ENCODE measurements around the gene KLHL34. TPM values are rescaled to one million over a fixed set of nuclear protein-coding genes. Genes with fewer than 3 reads are reported as not detected.

The KLHL34 gene
- total RNA-seq, 1 donor from 2014 or later = not detected

DNA sequence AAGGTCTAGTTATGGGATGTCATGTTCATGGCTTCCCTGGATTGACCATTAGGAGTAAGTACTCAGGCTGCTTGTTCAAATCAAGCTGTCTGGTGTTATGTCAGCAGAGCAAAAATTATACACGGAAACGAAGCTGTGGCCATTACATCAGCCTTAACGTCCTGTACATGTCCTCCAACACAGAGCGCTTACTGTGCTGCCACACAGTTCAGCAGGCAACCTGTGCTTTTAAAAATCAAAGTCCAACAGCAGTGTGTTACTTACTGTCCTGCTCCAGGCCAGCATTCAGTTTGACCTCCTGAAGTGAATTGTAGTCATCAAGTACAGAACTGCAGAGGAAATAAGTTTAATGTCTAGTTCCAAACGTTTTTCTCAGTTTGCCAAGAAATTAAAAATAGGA lies 46.0 kb downstream of the KLHL34 start:
- no peak for DNase-seq (ENCODE audit: extremely low spot score, unreplicated experiment)
- TF ChIP-seq, protein P1, sequence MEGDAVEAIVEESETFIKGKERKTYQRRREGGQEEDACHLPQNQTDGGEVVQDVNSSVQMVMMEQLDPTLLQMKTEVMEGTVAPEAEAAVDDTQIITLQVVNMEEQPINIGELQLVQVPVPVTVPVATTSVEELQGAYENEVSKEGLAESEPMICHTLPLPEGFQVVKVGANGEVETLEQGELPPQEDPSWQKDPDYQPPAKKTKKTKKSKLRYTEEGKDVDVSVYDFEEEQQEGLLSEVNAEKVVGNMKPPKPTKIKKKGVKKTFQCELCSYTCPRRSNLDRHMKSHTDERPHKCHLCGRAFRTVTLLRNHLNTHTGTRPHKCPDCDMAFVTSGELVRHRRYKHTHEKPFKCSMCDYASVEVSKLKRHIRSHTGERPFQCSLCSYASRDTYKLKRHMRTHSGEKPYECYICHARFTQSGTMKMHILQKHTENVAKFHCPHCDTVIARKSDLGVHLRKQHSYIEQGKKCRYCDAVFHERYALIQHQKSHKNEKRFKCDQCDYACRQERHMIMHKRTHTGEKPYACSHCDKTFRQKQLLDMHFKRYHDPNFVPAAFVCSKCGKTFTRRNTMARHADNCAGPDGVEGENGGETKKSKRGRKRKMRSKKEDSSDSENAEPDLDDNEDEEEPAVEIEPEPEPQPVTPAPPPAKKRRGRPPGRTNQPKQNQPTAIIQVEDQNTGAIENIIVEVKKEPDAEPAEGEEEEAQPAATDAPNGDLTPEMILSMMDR (conservative IDR thresholded peaks at IDR 0.05) = no peak
- Mint-ChIP-seq H3K27me3 (no peaks in the 10 kb centered on the region), H3K4me1 (ENCODE audit: unreplicated experiment) (peaks cover 4% of the 10 kb centered on the region), H3K9me3 (no peaks in the 10 kb centered on the region), H3K36me3 (no peaks in the 10 kb centered on the region), H3K4me3 (no peak overlapping the region), H3K27ac (no peak overlapping the region)

DNA sequence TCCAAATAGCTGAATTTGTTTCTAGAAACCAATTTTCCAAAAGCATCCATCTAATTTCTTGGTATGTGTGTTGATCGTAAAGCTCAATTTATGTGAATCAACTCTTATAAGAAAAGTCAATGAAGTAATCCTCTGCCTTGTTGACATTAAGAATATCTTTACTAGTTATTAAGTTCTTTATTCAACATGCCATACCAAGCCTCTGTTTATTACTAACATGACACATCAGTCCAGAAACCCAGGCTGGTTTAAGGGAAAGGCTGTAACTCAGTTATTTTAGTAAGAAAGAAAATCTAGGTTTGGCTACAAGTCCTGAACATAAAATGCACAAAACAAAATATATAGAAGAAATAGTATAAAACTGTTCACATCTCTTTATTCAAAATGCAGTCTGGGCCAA lies 48.0 kb downstream of the KLHL34 start:
- Mint-ChIP-seq H3K9me3 (no peaks in the 10 kb centered on the region), H3K4me3 (no peak overlapping the region), H3K27ac (no peak overlapping the region), H3K36me3 (no peaks in the 10 kb centered on the region), H3K27me3 (no peaks in the 10 kb centered on the region), H3K4me1 (ENCODE audit: unreplicated experiment) (peaks cover 4% of the 10 kb centered on the region)
- TF ChIP-seq, protein P1 (conservative IDR thresholded peaks at IDR 0.05) = no peak
- DNase-seq (ENCODE audit: extremely low spot score, unreplicated experiment) = no peak

DNA sequence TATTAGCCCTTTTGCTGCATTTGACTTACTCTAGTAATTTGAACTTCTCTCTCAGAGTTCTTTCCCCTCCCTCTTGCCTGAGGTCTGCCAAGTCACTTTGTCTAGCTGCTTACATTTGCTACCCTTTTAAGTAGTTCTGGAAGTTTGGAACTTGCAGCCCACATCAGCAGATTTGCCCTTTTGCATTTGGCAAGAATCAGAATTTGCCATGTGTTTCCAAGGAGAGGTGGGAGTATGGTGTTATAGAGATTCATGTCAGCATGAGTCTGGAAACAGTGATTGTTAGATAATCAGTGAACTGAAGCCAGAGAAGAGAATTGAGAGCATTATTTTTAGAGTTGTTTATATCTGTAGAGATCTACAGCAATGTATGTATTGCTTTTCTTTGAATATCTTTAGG lies 52.1 kb downstream of the KLHL34 start:
- Mint-ChIP-seq H3K36me3 (no peaks in the 10 kb centered on the region), H3K4me1 (ENCODE audit: unreplicated experiment) (peaks cover 4% of the 10 kb centered on the region), H3K27me3 (no peaks in the 10 kb centered on the region), H3K4me3 (no peak overlapping the region), H3K27ac (no peak overlapping the region), H3K9me3 (no peaks in the 10 kb centered on the region)
- DNase-seq (ENCODE audit: extremely low spot score, unreplicated experiment) = no peak
- TF ChIP-seq, protein P1 (conservative IDR thresholded peaks at IDR 0.05) = no peak

Other genes with a start within 250 kb of the KLHL34 start
- 0.95 and 2.8 TPM in 2 replicates for gene SMPX, start 99.8 kb upstream of the KLHL34 start, total RNA-seq (ENCODE audit: low replicate concordance)
- 19.8 and 21.8 TPM in 2 replicates for gene MBTPS2, start 181.3 kb upstream of the KLHL34 start, total RNA-seq (ENCODE audit: low replicate concordance)
- gene YY2, start 197.7 kb upstream of the KLHL34 start, total RNA-seq (ENCODE audit: low replicate concordance) = 2.7 and 3.1 TPM in 2 replicates

All from type B pancreatic cell (in vitro differentiated cells).